Hepatocyte (in vitro differentiated cells): Measurements from ENCODE around the gene RAF1.

Experiments
- CTCF ChIP-seq: fragments of 200-600 bp; sonication (generic); IDR thresholded peaks from 2 replicates; pipeline ENCODE4 v1.5.1; 2016; ENCODE audit warnings: antibody characterized with exemption, mild to moderate bottlenecking; ENCODE audit not compliant: poor library complexity
- EZH2 ChIP-seq: fragments of 200-600 bp; sonication (generic); IDR thresholded peaks from 2 replicates; pipeline ENCODE4 v1.6.1; 2016; ENCODE audit warnings: antibody characterized with exemption, mild to moderate bottlenecking, borderline replicate concordance
- EZH2phosphoT487 ChIP-seq: fragments of 200-600 bp; sonication (generic); IDR thresholded peaks from one replicate; pipeline ENCODE4 v1.6.1; 2018; ENCODE audit warnings: antibody characterized with exemption, mild to moderate bottlenecking, low read depth, moderate library complexity; ENCODE audit not compliant: unreplicated experiment, severe bottlenecking

GRCh38 chr3:12603969-12604368 is 59.9 kb downstream of the RAF1 start:
- no peak for TF ChIP-seq CTCF
- no peak for TF ChIP-seq EZH2
- no peak for TF ChIP-seq EZH2phosphoT487
